PFSK-1 (cell line): ENCODE data around the gene TMEM248.

Experiments used
- FOXP2 ChIP-seq: optimal IDR thresholded peaks from 2 replicates; pipeline ENCODE3; 2011; ENCODE audit warnings: borderline replicate concordance, control low read depth, inconsistent platforms; ENCODE audit not compliant: insufficient read depth; ENCODE audit errors: extremely low read length, extremely low read depth
- POLR2AphosphoS5 ChIP-seq: IDR thresholded peaks from 2 replicates; pipeline ENCODE4 v1.6.1; 2012; ENCODE audit warnings: low read depth, mild to moderate bottlenecking, control low read depth, low read length, moderate library complexity
- SIN3A ChIP-seq: IDR thresholded peaks from 2 replicates; pipeline ENCODE4 v1.6.1; 2012; ENCODE audit warnings: mild to moderate bottlenecking, low read length, moderate library complexity, borderline replicate concordance; ENCODE audit not compliant: insufficient read depth
- TAF1 ChIP-seq: IDR thresholded peaks from 2 replicates; pipeline ENCODE4 v1.6.1; 2012; ENCODE audit warnings: low read length, control low read depth, borderline replicate concordance; ENCODE audit not compliant: insufficient read depth
- TF ChIP-seq, protein P1 (sequence below), 2 experiments: IDR thresholded peaks; 2 replicates each; pipeline versions ENCODE4 v1.6.1 to v1.8.0; 2011 to 2012; ENCODE audit warnings: low read depth in 2 of 2, low read length in 2 of 2, control low read depth in 1 of 2, inconsistent platforms in 1 of 2, mild to moderate bottlenecking in 1 of 2, moderate library complexity in 1 of 2; ENCODE audit not compliant: insufficient read depth in 1 of 2

DNA sequence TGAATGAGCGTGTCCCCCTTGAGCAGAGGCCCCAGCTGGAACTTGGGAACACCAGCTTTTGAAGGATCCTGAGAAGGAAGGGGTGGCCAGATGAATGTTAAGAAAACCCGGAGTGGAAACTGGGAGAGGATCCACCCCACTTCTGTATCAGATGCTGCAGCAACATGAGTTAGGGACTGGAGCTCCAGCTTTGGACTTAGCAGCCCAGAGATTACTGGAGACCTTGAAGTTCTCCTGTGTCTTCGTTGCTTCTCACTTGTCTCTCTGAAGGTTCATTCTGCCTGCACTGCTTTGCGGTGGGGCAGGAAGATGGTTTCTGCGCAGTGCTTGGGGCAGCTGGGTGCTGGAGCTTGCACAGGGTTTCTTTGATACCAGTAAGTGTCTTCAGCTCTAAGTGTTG lies 9.3 kb downstream of the TMEM248 start:
- TF ChIP-seq, protein P1, sequence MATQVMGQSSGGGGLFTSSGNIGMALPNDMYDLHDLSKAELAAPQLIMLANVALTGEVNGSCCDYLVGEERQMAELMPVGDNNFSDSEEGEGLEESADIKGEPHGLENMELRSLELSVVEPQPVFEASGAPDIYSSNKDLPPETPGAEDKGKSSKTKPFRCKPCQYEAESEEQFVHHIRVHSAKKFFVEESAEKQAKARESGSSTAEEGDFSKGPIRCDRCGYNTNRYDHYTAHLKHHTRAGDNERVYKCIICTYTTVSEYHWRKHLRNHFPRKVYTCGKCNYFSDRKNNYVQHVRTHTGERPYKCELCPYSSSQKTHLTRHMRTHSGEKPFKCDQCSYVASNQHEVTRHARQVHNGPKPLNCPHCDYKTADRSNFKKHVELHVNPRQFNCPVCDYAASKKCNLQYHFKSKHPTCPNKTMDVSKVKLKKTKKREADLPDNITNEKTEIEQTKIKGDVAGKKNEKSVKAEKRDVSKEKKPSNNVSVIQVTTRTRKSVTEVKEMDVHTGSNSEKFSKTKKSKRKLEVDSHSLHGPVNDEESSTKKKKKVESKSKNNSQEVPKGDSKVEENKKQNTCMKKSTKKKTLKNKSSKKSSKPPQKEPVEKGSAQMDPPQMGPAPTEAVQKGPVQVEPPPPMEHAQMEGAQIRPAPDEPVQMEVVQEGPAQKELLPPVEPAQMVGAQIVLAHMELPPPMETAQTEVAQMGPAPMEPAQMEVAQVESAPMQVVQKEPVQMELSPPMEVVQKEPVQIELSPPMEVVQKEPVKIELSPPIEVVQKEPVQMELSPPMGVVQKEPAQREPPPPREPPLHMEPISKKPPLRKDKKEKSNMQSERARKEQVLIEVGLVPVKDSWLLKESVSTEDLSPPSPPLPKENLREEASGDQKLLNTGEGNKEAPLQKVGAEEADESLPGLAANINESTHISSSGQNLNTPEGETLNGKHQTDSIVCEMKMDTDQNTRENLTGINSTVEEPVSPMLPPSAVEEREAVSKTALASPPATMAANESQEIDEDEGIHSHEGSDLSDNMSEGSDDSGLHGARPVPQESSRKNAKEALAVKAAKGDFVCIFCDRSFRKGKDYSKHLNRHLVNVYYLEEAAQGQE (IDR thresholded peaks at IDR 0.05; ENCODE audit: insufficient read depth in 1 of 2, low read depth in 2 of 2, low read length in 2 of 2), result no peak
- TF ChIP-seq POLR2AphosphoS5 (no peak), SIN3A (no peak), TAF1 (no peak), FOXP2 (no peak)
